GM12872 (cell line): ENCODE measurements around the gene SETD1A.

Source experiments
- TF ChIP-seq, protein P1 (sequence below): IDR thresholded peaks from 3 replicates; pipeline ENCODE4 v1.5.1; 2011; ENCODE audit warnings: low read depth, mild to moderate bottlenecking, low read length, moderate library complexity; ENCODE audit not compliant: insufficient read depth

SETD1A gene

GRCh38 chr16:30997725-30998711 lies 40.5 kb downstream of the SETD1A start:
- TF ChIP-seq, protein P1, sequence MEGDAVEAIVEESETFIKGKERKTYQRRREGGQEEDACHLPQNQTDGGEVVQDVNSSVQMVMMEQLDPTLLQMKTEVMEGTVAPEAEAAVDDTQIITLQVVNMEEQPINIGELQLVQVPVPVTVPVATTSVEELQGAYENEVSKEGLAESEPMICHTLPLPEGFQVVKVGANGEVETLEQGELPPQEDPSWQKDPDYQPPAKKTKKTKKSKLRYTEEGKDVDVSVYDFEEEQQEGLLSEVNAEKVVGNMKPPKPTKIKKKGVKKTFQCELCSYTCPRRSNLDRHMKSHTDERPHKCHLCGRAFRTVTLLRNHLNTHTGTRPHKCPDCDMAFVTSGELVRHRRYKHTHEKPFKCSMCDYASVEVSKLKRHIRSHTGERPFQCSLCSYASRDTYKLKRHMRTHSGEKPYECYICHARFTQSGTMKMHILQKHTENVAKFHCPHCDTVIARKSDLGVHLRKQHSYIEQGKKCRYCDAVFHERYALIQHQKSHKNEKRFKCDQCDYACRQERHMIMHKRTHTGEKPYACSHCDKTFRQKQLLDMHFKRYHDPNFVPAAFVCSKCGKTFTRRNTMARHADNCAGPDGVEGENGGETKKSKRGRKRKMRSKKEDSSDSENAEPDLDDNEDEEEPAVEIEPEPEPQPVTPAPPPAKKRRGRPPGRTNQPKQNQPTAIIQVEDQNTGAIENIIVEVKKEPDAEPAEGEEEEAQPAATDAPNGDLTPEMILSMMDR: no peak

- TF ChIP-seq, protein P1: no peak
These were observed 41.6 kb downstream of the SETD1A start for GRCh38 chr16:30998852-30999761.

GRCh38 chr16:31000671-31001382 lies 43.3 kb downstream of the SETD1A start:
- TF ChIP-seq, protein P1: no peak

DNA sequence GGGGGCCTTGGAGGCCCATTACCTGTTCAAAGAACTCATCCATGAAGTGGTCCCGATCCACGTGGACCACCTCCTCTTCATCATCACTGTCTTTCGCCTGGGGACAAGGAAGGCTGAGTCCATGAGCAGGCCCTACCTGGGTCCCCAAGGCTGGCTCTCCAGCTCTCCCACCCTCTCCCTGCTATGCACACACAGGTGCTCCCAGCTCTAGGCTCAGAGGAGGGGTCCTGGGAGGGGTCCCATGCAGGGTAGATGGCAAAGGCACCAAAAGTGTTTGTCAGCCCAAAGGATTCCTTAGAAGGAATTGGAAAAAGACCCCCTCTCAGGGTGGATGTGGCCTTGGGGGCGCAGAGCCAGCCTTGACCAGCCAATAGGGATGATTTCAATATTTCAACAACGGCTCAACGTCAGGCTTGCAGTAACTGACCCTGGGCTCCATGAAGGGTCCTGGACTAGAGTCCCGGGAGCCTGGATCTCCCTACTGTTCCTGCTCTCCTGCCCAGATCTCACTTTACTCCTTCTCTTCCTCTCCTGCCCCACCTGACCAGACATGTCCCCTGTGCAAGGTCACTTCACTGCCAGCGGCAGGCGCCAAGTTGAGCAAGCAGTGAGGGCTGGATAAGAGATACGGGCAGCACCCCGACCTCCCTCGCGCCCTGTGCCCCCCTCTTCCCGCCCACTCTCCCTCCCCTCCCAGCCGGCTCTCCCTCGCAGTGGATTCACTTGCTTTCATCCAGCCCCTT lies 44.1 kb downstream of the SETD1A start:
- TF ChIP-seq, protein P1: no peak

DNA sequence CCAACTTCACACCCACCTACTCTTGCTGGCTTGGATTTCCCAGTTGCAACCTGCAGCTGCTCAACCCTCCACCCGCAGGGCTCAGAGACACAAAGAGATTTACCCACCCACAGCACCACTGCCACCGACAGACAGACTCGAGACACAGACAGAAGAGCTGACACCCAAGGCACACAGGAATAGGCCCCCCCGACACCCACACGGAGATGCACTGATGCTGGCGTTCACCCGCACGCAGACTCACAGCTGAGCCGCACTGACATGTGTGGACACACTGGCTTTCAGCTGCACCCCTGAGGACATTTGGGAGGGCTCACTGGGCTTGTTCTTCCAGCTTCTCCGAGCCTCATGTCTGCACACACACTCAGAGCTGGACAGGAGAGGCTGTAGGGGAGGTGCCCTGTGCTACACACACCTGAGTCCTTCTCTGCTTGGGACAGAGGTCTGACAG lies 44.7 kb downstream of the SETD1A start:
- TF ChIP-seq, protein P1: no peak

DNA sequence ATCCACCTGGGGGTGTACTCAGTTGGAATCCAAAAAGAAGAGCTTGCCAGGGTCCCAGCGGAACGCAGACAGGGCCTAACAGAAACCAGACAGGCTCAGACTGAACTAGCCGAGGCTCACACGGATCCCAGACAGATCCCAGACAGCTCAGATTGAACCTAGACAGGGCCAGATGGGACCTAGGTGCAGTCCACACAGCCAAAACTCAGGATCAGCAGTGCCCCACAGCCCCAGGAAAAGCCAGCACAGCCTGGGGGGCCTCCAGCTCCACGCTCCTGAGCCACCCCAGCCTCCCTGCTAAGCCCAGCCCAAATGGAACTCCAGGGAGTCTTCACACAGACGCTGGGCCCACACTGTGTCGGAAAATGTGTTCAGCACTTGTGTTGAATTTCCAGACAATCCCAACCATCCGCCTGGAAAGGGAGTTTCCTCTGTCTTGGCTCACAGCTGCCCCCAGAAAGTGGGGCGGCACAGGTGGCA lies 45.3 kb downstream of the SETD1A start:
- TF ChIP-seq, protein P1: no peak
